ENCODE measurements around the gene ORMDL1. TPM values are rescaled to one million over a fixed set of nuclear protein-coding genes. Genes with fewer than 3 reads are reported as not detected.

Gene ORMDL1
- polyA plus RNA-seq, 3 donors, result 76.4 to 204 (median 93.2) TPM

DNA sequence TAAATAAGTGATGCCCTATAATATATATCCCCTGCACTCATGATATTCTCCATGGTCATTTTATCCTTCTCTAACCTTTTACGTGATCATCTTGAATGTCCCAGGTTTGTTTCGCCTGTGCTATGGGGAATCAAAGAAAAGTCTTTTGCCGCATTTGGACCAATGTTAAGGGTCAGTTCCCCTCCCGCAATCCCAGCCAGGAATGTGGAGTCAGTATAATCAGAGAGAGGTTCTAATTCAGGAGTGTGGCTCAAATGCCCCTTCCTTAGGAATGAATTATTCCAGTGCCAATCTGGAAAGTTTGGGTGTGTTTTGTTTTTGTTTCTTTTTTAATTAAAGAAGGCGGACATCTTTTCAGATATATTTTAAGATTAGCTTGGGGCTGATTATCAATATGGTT is 41.9 kb upstream of the ORMDL1 start:
- Histone ChIP-seq H3K4me2 (replicated peaks; ENCODE audit: extremely low read depth, low read length, poor library complexity, severe bottlenecking) (no peak overlapping the region), H3K9me3 (replicated peaks in 1 of 2; ENCODE audit: control insufficient read depth in 1 of 2, insufficient read depth in 1 of 2, low read length in 2 of 2) (no peaks in the 10 kb centered on the region), H2AFZ (ENCODE audit: insufficient read depth, low read depth, low read length, poor library complexity, severe bottlenecking) (no peak overlapping the region), H3K36me3 (replicated peaks in 1 of 2; ENCODE audit: control insufficient read depth in 1 of 2, insufficient read depth in 2 of 2, low read length in 2 of 2) (peaks cover 0 to 12% of the 10 kb centered on the region in 2 donors), H3K4me3 (replicated peaks in 1 of 3; ENCODE audit: low read depth in 2 of 3, low read length in 3 of 3) (no peak overlapping the region), H3K27ac (ENCODE audit: low read depth in 1 of 2, low read length in 2 of 2) (no peak overlapping the region), H3K9ac (ENCODE audit: insufficient read depth, low read length, poor library complexity, severe bottlenecking) (no peak overlapping the region), H3K4me1 (ENCODE audit: control insufficient read depth in 1 of 2, insufficient read depth in 2 of 2, low read length in 2 of 2) (no peaks in the 10 kb centered on the region), H3K79me2 (ENCODE audit: insufficient read depth, low read length) (no peaks in the 10 kb centered on the region), H4K20me1 (ENCODE audit: insufficient read depth, low read length) (no peaks in the 10 kb centered on the region), H3K27me3 (ENCODE audit: control insufficient read depth in 2 of 2, insufficient read depth in 2 of 2, low read length in 2 of 2) (no peaks in the 10 kb centered on the region)
- intact Hi-C loops (cut with micrococcal nuclease), result no loop called here
- TF ChIP-seq CTCF (IDR thresholded peaks at IDR 0.05), result no peak
- DNase-seq, result no peak
- Mint-ChIP-seq H3K4me1 (no peaks in the 10 kb centered on the region), H3K4me3 (no peak overlapping the region), H3K27me3 (ENCODE audit: low read depth in 3 of 3) (peaks cover 0 to 2% (median 0%) of the 10 kb centered on the region in 3 donors), H3K36me3 (peaks cover 23 to 29% of the 10 kb centered on the region in 2 donors), H3K9me3 (peaks cover 0 to 6% (median 0%) of the 10 kb centered on the region in 7 donors), H3K27ac (peak overlapping the region in 1 of 7 donors; percentile 12)
- 95% methylated on average over 3 of the region's 5 CpGs for whole genome bisulfite sequencing (ENCODE audit: insufficient coverage)

- Histone ChIP-seq H3K9me3 (replicated peaks in 1 of 2; ENCODE audit: control insufficient read depth in 1 of 2, insufficient read depth in 1 of 2, low read length in 2 of 2) (no peaks in the 10 kb centered on the region), H2AFZ (ENCODE audit: insufficient read depth, low read depth, low read length, poor library complexity, severe bottlenecking) (no peak overlapping the region), H3K27me3 (ENCODE audit: control insufficient read depth in 2 of 2, insufficient read depth in 2 of 2, low read length in 2 of 2) (no peaks in the 10 kb centered on the region), H3K4me1 (ENCODE audit: control insufficient read depth in 1 of 2, insufficient read depth in 2 of 2, low read length in 2 of 2) (no peaks in the 10 kb centered on the region), H3K9ac (ENCODE audit: insufficient read depth, low read length, poor library complexity, severe bottlenecking) (no peak overlapping the region), H3K4me2 (replicated peaks; ENCODE audit: extremely low read depth, low read length, poor library complexity, severe bottlenecking) (no peak overlapping the region), H3K4me3 (replicated peaks in 1 of 3; ENCODE audit: low read depth in 2 of 3, low read length in 3 of 3) (no peak overlapping the region), H4K20me1 (ENCODE audit: insufficient read depth, low read length) (no peaks in the 10 kb centered on the region), H3K79me2 (ENCODE audit: insufficient read depth, low read length) (no peaks in the 10 kb centered on the region), H3K36me3 (replicated peaks in 1 of 2; ENCODE audit: control insufficient read depth in 1 of 2, insufficient read depth in 2 of 2, low read length in 2 of 2) (peaks cover 0 to 13% of the 10 kb centered on the region in 2 donors), H3K27ac (ENCODE audit: low read depth in 1 of 2, low read length in 2 of 2) (no peak overlapping the region)
- WGBS (ENCODE audit: insufficient coverage), result no CpG with 5 or more reads among the region's 3 CpGs
- no peak for DNase-seq
- TF ChIP-seq CTCF (IDR thresholded peaks at IDR 0.05), result no peak
- H3K36me3 Mint-ChIP-seq, result peaks cover 27% of the 10 kb centered on the region in 2 donors
- no peak overlapping the region for H3K4me3 Mint-ChIP-seq
- intact Hi-C loops (cut with micrococcal nuclease), result no loop called here
- H3K4me1 Mint-ChIP-seq, result no peaks in the 10 kb centered on the region
- peaks cover 0 to 9% (median 0%) of the 10 kb centered on the region in 7 donors for H3K9me3 Mint-ChIP-seq
- peaks cover 0 to 2% (median 0%) of the 10 kb centered on the region in 3 donors for H3K27me3 Mint-ChIP-seq (ENCODE audit: low read depth in 3 of 3)
- H3K27ac Mint-ChIP-seq, result no peak overlapping the region
Observed at GRCh38 chr2:189824694-189825396, 40.7 kb upstream of the ORMDL1 start.
